SU-DHL-6 (cell line): ENCODE measurements around the gene RAP1GAP2.

Experiments used
- H2AFZ ChIP-seq: fragments of 200-600 bp; sonication (generic); 2 replicates; pipeline ENCODE4 v1.6.1; 2014; ENCODE audit warnings: low read depth, mild to moderate bottlenecking, moderate library complexity, mixed read lengths, antibody characterized with exemption, low read length; ENCODE audit not compliant: severe bottlenecking
- H3F3A ChIP-seq: fragments of 200-600 bp; shearing (Covaris generic); 2 replicates; pipeline ENCODE4 v1.6.0; 2016; ENCODE audit warnings: antibody characterized with exemption, mild to moderate bottlenecking; ENCODE audit not compliant: insufficient read depth
- H3K27ac ChIP-seq: fragments of 200-600 bp; sonication (generic); 2 replicates; pipeline ENCODE4 v1.5.1; 2016; ENCODE audit warnings: low read depth, mild to moderate bottlenecking, low read length, moderate library complexity, mixed read lengths
- H3K27me3 ChIP-seq: fragments of 200-600 bp; sonication (generic), shearing (Covaris generic); 2 replicates; pipeline ENCODE4 v1.6.0; 2014; ENCODE audit warnings: mild to moderate bottlenecking, low read length
- H3K36me3 ChIP-seq: fragments of 200-600 bp; sonication (generic); 2 replicates; pipeline ENCODE4 v1.6.1; 2014; ENCODE audit warnings: mild to moderate bottlenecking, low read length, mixed read lengths
- H3K4me2 ChIP-seq: fragments of 300-600, 200-600 bp; shearing (Covaris generic), sonication (generic); 2 replicates; pipeline ENCODE4 v1.6.0; 2014; ENCODE audit warnings: low read length, low read depth, mild to moderate bottlenecking; ENCODE audit not compliant: poor library complexity, severe bottlenecking
- H3K4me3 ChIP-seq: fragments of 200-600 bp; sonication (generic); 2 replicates; pipeline ENCODE4 v1.5.1; 2014; ENCODE audit warnings: antibody characterized with exemption, low read length, mild to moderate bottlenecking, mixed read lengths; ENCODE audit not compliant: insufficient read depth, poor library complexity, severe bottlenecking
- H3K79me2 ChIP-seq: fragments of 200-600 bp; sonication (generic); 2 replicates; pipeline ENCODE4 v1.6.1; 2014; ENCODE audit warnings: mild to moderate bottlenecking, low read length, moderate library complexity; ENCODE audit not compliant: insufficient read depth
- H3K9ac ChIP-seq: fragments of 200-600 bp; sonication (generic); 2 replicates; pipeline ENCODE4 v1.7.0; 2014; ENCODE audit warnings: mild to moderate bottlenecking, low read length
- H3K9me2 ChIP-seq: fragments of 200-600 bp; sonication (generic); replicated peaks from 2 replicates; pipeline ENCODE4 v1.6.1; 2014; ENCODE audit warnings: low read length; ENCODE audit not compliant: insufficient read depth
- H3K9me3 ChIP-seq: fragments of 200-600 bp; sonication (generic); 2 replicates; pipeline ENCODE4 v1.6.1; 2014; ENCODE audit warnings: low read length, mixed read lengths; ENCODE audit not compliant: insufficient read depth
- H4K20me1 ChIP-seq: fragments of 200-600 bp; sonication (generic); 2 replicates; pipeline ENCODE4 v1.6.1; 2014; ENCODE audit warnings: low read depth, mild to moderate bottlenecking, antibody characterized with exemption, low read length, moderate library complexity, mixed read lengths
- CTCF ChIP-seq: fragments of 200-600 bp; sonication (generic); IDR thresholded peaks from one replicate; pipeline ENCODE4 v1.5.1; 2017; ENCODE audit warnings: antibody characterized with exemption, mild to moderate bottlenecking, low read length, moderate library complexity; ENCODE audit not compliant: insufficient read depth, poor library complexity, severe bottlenecking
- EZH2phosphoT487 ChIP-seq: fragments of 200-600 bp; sonication (generic), shearing (Covaris generic); conservative IDR thresholded peaks from 2 replicates; pipeline ENCODE4 v1.6.1; 2018; ENCODE audit warnings: mild to moderate bottlenecking, antibody characterized with exemption, low read length, moderate library complexity, mixed read lengths

The RAP1GAP2 gene

GRCh38 chr17:3004925-3005324, 208.7 kb downstream of the RAP1GAP2 start:
- H3K9ac ChIP-seq = peak overlapping the region; percentile 64
- H4K20me1 ChIP-seq = no peaks in the 10 kb centered on the region
- no peak overlapping the region for H3K4me3 ChIP-seq
- H3K9me3 ChIP-seq = no peaks in the 10 kb centered on the region
- TF ChIP-seq EZH2phosphoT487 (no peak), CTCF (no peak)
- peaks cover 38% of the 10 kb centered on the region for H3F3A ChIP-seq
- H3K27me3 ChIP-seq = no peaks in the 10 kb centered on the region
- H3K79me2 ChIP-seq = no peaks in the 10 kb centered on the region
- H3K9me2 ChIP-seq = no peaks in the 10 kb centered on the region
- H3K36me3 ChIP-seq = no peaks in the 10 kb centered on the region
- peak overlapping the region; percentile 99 for H3K27ac ChIP-seq
- no peak overlapping the region for H2AFZ ChIP-seq
- peak overlapping the region; percentile 75 for H3K4me2 ChIP-seq

DNA sequence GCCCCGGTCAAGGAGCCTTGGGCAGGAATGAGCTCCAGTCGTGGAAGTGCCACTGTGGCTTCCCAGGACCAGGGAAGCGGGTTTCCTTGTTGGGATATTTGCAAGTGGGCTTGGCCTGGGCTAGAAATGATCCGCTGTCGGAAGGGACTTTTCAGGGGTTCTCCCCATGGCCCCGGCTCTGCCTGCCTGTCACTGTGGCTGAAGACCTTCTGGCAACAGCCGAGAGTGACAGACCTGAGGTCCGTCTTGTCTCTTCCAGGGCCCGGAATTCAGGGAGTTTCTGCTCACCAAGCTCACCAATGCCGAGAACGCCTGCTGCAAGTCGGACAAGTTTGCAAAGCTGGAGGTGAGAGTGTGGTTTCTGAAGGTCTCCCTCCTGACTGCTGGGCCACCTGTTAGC, 209.5 kb downstream of the RAP1GAP2 start:
- Histone ChIP-seq H3K4me3 (no peak overlapping the region), H3K4me2 (no peak overlapping the region), H3K27me3 (no peaks in the 10 kb centered on the region), H3K9me2 (no peaks in the 10 kb centered on the region), H3F3A (peaks cover 38% of the 10 kb centered on the region), H2AFZ (no peak overlapping the region), H3K27ac (peak overlapping the region; percentile 11; the same call in 1 of the 2 replicates), H3K9ac (no peak overlapping the region), H3K36me3 (no peaks in the 10 kb centered on the region), H4K20me1 (no peaks in the 10 kb centered on the region), H3K79me2 (no peaks in the 10 kb centered on the region), H3K9me3 (no peaks in the 10 kb centered on the region)
- TF ChIP-seq EZH2phosphoT487 (no peak), CTCF (no peak)

GRCh38 chr17:3006801-3007200, 210.6 kb downstream of the RAP1GAP2 start:
- peaks cover 35% of the 10 kb centered on the region for H3F3A ChIP-seq
- no peaks in the 10 kb centered on the region for H3K79me2 ChIP-seq
- no peaks in the 10 kb centered on the region for H3K36me3 ChIP-seq
- H3K4me3 ChIP-seq = no peak overlapping the region
- no peaks in the 10 kb centered on the region for H3K27me3 ChIP-seq
- no peak overlapping the region for H3K27ac ChIP-seq
- no peaks in the 10 kb centered on the region for H3K9me2 ChIP-seq
- H4K20me1 ChIP-seq = no peaks in the 10 kb centered on the region
- H2AFZ ChIP-seq = no peak overlapping the region
- no peaks in the 10 kb centered on the region for H3K9me3 ChIP-seq
- TF ChIP-seq EZH2phosphoT487 = no peak
- no peak for TF ChIP-seq CTCF
- H3K9ac ChIP-seq = no peak overlapping the region
- H3K4me2 ChIP-seq = no peak overlapping the region

DNA sequence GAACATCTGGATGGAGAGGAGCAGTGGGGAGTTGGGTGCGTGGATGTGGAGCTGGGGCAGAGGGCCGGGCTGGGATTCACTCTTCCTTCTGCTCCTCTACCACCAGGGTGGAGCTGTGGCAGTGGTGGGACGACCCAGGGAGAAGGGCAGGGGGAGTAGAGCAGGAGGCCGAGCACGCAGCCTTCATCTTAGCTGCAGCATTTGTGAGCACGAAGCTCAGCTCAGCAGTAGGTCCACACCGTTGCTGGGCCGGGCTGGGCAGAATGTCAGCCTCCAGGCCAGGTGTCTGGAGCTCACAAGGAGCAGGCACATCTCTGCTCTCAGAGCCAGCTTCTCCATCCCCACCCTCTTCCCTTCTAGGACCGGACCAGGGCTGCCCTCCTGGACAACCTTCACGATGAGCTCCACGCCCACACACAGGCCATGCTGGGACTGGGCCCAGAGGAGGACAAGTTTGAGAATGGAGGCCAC, 211.4 kb downstream of the RAP1GAP2 start:
- peaks cover 26% of the 10 kb centered on the region for H3F3A ChIP-seq
- H3K4me3 ChIP-seq = no peak overlapping the region
- no peaks in the 10 kb centered on the region for H4K20me1 ChIP-seq
- no peaks in the 10 kb centered on the region for H3K36me3 ChIP-seq
- TF ChIP-seq CTCF = no peak
- no peak for TF ChIP-seq EZH2phosphoT487
- H3K9ac ChIP-seq = no peak overlapping the region
- no peaks in the 10 kb centered on the region for H3K79me2 ChIP-seq
- H3K27ac ChIP-seq = no peak overlapping the region
- H3K4me2 ChIP-seq = no peak overlapping the region
- H3K9me2 ChIP-seq = no peaks in the 10 kb centered on the region
- H2AFZ ChIP-seq = no peak overlapping the region
- H3K9me3 ChIP-seq = no peaks in the 10 kb centered on the region
- no peaks in the 10 kb centered on the region for H3K27me3 ChIP-seq
